ENCODE data around the gene OR2F2. TPM values are rescaled to one million over a fixed set of nuclear protein-coding genes. Genes with fewer than 3 reads are reported as not detected.

The OR2F2 gene
- not detected for total RNA-seq (2013)
- polyA plus RNA-seq = not detected
- not detected in 2 replicates for polyA minus RNA-seq
- 0 to 0.15 (median 0) reads per million in 11 experiments for total RNA-seq

- H3K4me1 Mint-ChIP-seq = no peaks in the 10 kb centered on the region
- no peak within 1 kb of the TSS for H3K27ac ChIP-seq (ENCODE audit: low read depth in 1 of 2, low read length in 2 of 2)
- peaks cover 5 to 13% (median 6%) of the 10 kb centered on the region in 7 donors for H3K9me3 Mint-ChIP-seq
- WGBS (ENCODE audit: insufficient coverage) = no CpG with 5 or more reads among the region's 3 CpGs
- H3K4me3 ChIP-seq (replicated peaks in 1 of 3; ENCODE audit: low read depth in 2 of 3, low read length in 3 of 3) = no peak within 1 kb of the TSS
- no peaks in the 10 kb centered on the region for H3K27me3 ChIP-seq (ENCODE audit: control insufficient read depth in 2 of 2, insufficient read depth in 2 of 2, low read length in 2 of 2)
- no peaks in the 10 kb centered on the region for H3K36me3 ChIP-seq (replicated peaks in 1 of 2; ENCODE audit: control insufficient read depth in 1 of 2, insufficient read depth in 2 of 2, low read length in 2 of 2)
- H3K9ac ChIP-seq (ENCODE audit: insufficient read depth, low read length, poor library complexity, severe bottlenecking) = no peak within 1 kb of the TSS
- H2AFZ ChIP-seq (ENCODE audit: insufficient read depth, low read depth, low read length, poor library complexity, severe bottlenecking) = no peak within 1 kb of the TSS
- intact Hi-C loops (cut with micrococcal nuclease) = no loop called here
- TF ChIP-seq CTCF (IDR thresholded peaks at IDR 0.05) = no peak
- no peaks in the 10 kb centered on the region for H3K36me3 Mint-ChIP-seq
- no peak within 1 kb of the TSS for H3K4me2 ChIP-seq (replicated peaks; ENCODE audit: extremely low read depth, low read length, poor library complexity, severe bottlenecking)
- H3K4me3 Mint-ChIP-seq = no peak within 1 kb of the TSS
- H3K4me1 ChIP-seq (ENCODE audit: control insufficient read depth in 1 of 2, insufficient read depth in 2 of 2, low read length in 2 of 2) = no peaks in the 10 kb centered on the region
- H4K20me1 ChIP-seq (ENCODE audit: insufficient read depth, low read length) = no peaks in the 10 kb centered on the region
- DNase-seq = no peak
- peaks cover 0 to 2% (median 1%) of the 10 kb centered on the region in 3 donors for H3K27me3 Mint-ChIP-seq (ENCODE audit: low read depth in 3 of 3)
- peaks cover 0 to 3% of the 10 kb centered on the region in 2 donors for H3K9me3 ChIP-seq (replicated peaks in 1 of 2; ENCODE audit: control insufficient read depth in 1 of 2, insufficient read depth in 1 of 2, low read length in 2 of 2)
- no peak within 1 kb of the TSS for H3K27ac Mint-ChIP-seq
- no peaks in the 10 kb centered on the region for H3K79me2 ChIP-seq (ENCODE audit: insufficient read depth, low read length)
Observed at GRCh38 chr7:143934526-143935325, at the start of gene OR2F2. Gene OR2F2, plus strand, starts transcription at chr7:143935233. Its CDS starts 0 bp downstream, at chr7:143935233.

- intact Hi-C loops (cut with micrococcal nuclease) = no loop called here
- no peak overlapping the region for H3K4me3 ChIP-seq (replicated peaks in 1 of 3; ENCODE audit: low read depth in 2 of 3, low read length in 3 of 3)
- peaks cover 0 to 10% of the 10 kb centered on the region in 2 donors for H3K4me1 ChIP-seq (ENCODE audit: control insufficient read depth in 1 of 2, insufficient read depth in 2 of 2, low read length in 2 of 2)
- H3K27me3 ChIP-seq (ENCODE audit: control insufficient read depth in 2 of 2, insufficient read depth in 2 of 2, low read length in 2 of 2) = peaks cover 40 to 52% of the 10 kb centered on the region in 2 donors
- H3K27me3 Mint-ChIP-seq (ENCODE audit: low read depth in 3 of 3) = peaks cover 47 to 51% (median 48%) of the 10 kb centered on the region in 3 donors
- peaks cover 0 to 15% (median 8%) of the 10 kb centered on the region in 7 donors for H3K9me3 Mint-ChIP-seq
- peak overlapping the region in 1 of 7 donors; percentile 11 for H3K27ac Mint-ChIP-seq
- H3K9me3 ChIP-seq (replicated peaks in 1 of 2; ENCODE audit: control insufficient read depth in 1 of 2, insufficient read depth in 1 of 2, low read length in 2 of 2) = peaks cover 0 to 14% of the 10 kb centered on the region in 2 donors
- TF ChIP-seq CTCF (IDR thresholded peaks at IDR 0.05) = no peak
- H3K79me2 ChIP-seq (ENCODE audit: insufficient read depth, low read length) = no peaks in the 10 kb centered on the region
- no peak overlapping the region for H3K9ac ChIP-seq (ENCODE audit: insufficient read depth, low read length, poor library complexity, severe bottlenecking)
- H2AFZ ChIP-seq (ENCODE audit: insufficient read depth, low read depth, low read length, poor library complexity, severe bottlenecking) = no peak overlapping the region
- no peak for DNase-seq
- H4K20me1 ChIP-seq (ENCODE audit: insufficient read depth, low read length) = peaks cover 17% of the 10 kb centered on the region
- no peak overlapping the region for H3K4me3 Mint-ChIP-seq
- WGBS (ENCODE audit: insufficient coverage) = 100% methylated on average over 2 of the region's 3 CpGs
- H3K4me1 Mint-ChIP-seq = peaks cover 25% of the 10 kb centered on the region
- H3K4me2 ChIP-seq (replicated peaks; ENCODE audit: extremely low read depth, low read length, poor library complexity, severe bottlenecking) = no peak overlapping the region
- no peaks in the 10 kb centered on the region for H3K36me3 ChIP-seq (replicated peaks in 1 of 2; ENCODE audit: control insufficient read depth in 1 of 2, insufficient read depth in 2 of 2, low read length in 2 of 2)
- H3K36me3 Mint-ChIP-seq = peaks cover 12 to 13% of the 10 kb centered on the region in 2 donors
- no peak overlapping the region for H3K27ac ChIP-seq (ENCODE audit: low read depth in 1 of 2, low read length in 2 of 2)
Observed at GRCh38 chr7:143885951-143886350, 49.1 kb upstream of the OR2F2 start.

Measured in CD14-positive monocyte (primary cell).